HepG2 (cell line): ENCODE results near the gene RNASE7. TPM values are rescaled to one million over a fixed set of nuclear protein-coding genes. Genes with fewer than 3 reads are reported as not detected.

Experiments used
- AKAP8 ChIP-seq: sonication (generic); formaldehyde crosslinking; IDR thresholded peaks from 2 replicates; pipeline ENCODE4 v1.5.1; 2020; ENCODE audit warnings: mild to moderate bottlenecking, missing genetic modification reagents
- CEBPG ChIP-seq: IDR thresholded peaks from 2 replicates; pipeline ENCODE4 v1.6.1; 2016
- DR1 ChIP-seq: sonication (generic); formaldehyde crosslinking; IDR thresholded peaks from 2 replicates; pipeline ENCODE4 v1.8.0; 2021; ENCODE audit warnings: mild to moderate bottlenecking, missing genetic modification reagents, inconsistent platforms
- EP300 ChIP-seq, 3 experiments: sonication (generic) in 1 of 3; formaldehyde crosslinking in 1 of 3; IDR thresholded peaks; 2 replicates each; pipeline versions ENCODE4 v1.5.1 to v1.6.1; 2011 to 2020; ENCODE audit warnings: low read depth in 2 of 3, low read length in 2 of 3, borderline replicate concordance in 1 of 3, improper control_type of control experiment in 1 of 3, mild to moderate bottlenecking in 1 of 3, missing genetic modification reagents in 1 of 3, moderate library complexity in 1 of 3
- ETV5 ChIP-seq: IDR thresholded peaks from 2 replicates; pipeline ENCODE4 v1.6.1; 2018; ENCODE audit warnings: missing biosample characterization, missing genetic modification reagents, inconsistent platforms, borderline replicate concordance
- GATAD2A ChIP-seq: IDR thresholded peaks from 2 replicates; pipeline ENCODE4 v1.6.1; 2016
- GFI1 ChIP-seq: sonication (generic); formaldehyde crosslinking; IDR thresholded peaks from 2 replicates; pipeline ENCODE4 v1.5.0; 2020; ENCODE audit warnings: missing genetic modification reagents, mild to moderate bottlenecking, borderline replicate concordance
- HDAC2 ChIP-seq: sonication (generic); formaldehyde crosslinking; IDR thresholded peaks from 2 replicates; pipeline ENCODE4 v1.4.0; 2020; ENCODE audit warnings: missing genetic modification reagents
- KLF12 ChIP-seq: sonication (generic); formaldehyde crosslinking; IDR thresholded peaks from 2 replicates; pipeline ENCODE4 v1.4.0; 2020; ENCODE audit warnings: missing genetic modification reagents, borderline replicate concordance
- NR2C2 ChIP-seq: sonication (generic); formaldehyde crosslinking; IDR thresholded peaks from 2 replicates; pipeline ENCODE4 v1.4.0; 2020; ENCODE audit warnings: missing genetic modification reagents, mild to moderate bottlenecking, moderate library complexity, borderline replicate concordance
- PATZ1 ChIP-seq: sonication (generic); formaldehyde crosslinking; IDR thresholded peaks from 2 replicates; pipeline ENCODE4 v1.4.0; 2020; ENCODE audit warnings: missing genetic modification reagents
- RORA ChIP-seq: sonication (generic); formaldehyde crosslinking; IDR thresholded peaks from 2 replicates; pipeline ENCODE4 v1.5.0; 2020; ENCODE audit warnings: mild to moderate bottlenecking, missing genetic modification reagents, moderate library complexity
- TARDBP ChIP-seq: sonication (generic); formaldehyde crosslinking; IDR thresholded peaks from 2 replicates; pipeline ENCODE4 v1.8.0; 2022; ENCODE audit warnings: mild to moderate bottlenecking, missing genetic modification reagents
- THAP11 ChIP-seq: IDR thresholded peaks from 2 replicates; pipeline ENCODE4 v1.6.1; 2016; ENCODE audit warnings: missing biosample characterization, missing genetic modification reagents
- ZBTB20 ChIP-seq: sonication (generic); formaldehyde crosslinking; IDR thresholded peaks from 2 replicates; pipeline ENCODE4 v1.8.1; 2023; ENCODE audit warnings: missing genetic modification reagents, low read depth, mild to moderate bottlenecking, borderline replicate concordance
- ZFP1 ChIP-seq: IDR thresholded peaks from 2 replicates; pipeline ENCODE4 v1.6.1; 2016
- ZKSCAN8 ChIP-seq: IDR thresholded peaks from 2 replicates; pipeline ENCODE4 v1.6.1; 2016; ENCODE audit warnings: borderline replicate concordance, missing genetic modification reagents, missing compliant biosample characterization
- ZMYM4 ChIP-seq: sonication (generic); formaldehyde crosslinking; IDR thresholded peaks from 2 replicates; pipeline ENCODE4 v1.8.1; 2023; ENCODE audit warnings: mild to moderate bottlenecking, missing genetic modification reagents
- ZNF101 ChIP-seq: sonication (generic); formaldehyde crosslinking; IDR thresholded peaks from 2 replicates; pipeline ENCODE4 v1.4.0; 2020; ENCODE audit warnings: mild to moderate bottlenecking, low read depth, missing genetic modification reagents, borderline replicate concordance
- ZNF609 ChIP-seq: sonication (generic); formaldehyde crosslinking; IDR thresholded peaks from 2 replicates; pipeline ENCODE4 v1.4.0; 2020; ENCODE audit warnings: mild to moderate bottlenecking, missing genetic modification reagents, borderline replicate concordance
- ZNF879 ChIP-seq: sonication (generic); formaldehyde crosslinking; IDR thresholded peaks from 2 replicates; pipeline ENCODE4 v1.8.1; 2023; ENCODE audit warnings: missing genetic modification reagents
- ZSCAN25 ChIP-seq: sonication (generic); formaldehyde crosslinking; IDR thresholded peaks from 2 replicates; pipeline ENCODE4 v1.8.0; 2022; ENCODE audit warnings: mild to moderate bottlenecking, missing genetic modification reagents
- polyA plus RNA-seq, 8 experiments: library from polyadenylated mRNA; depleted of rRNA in 3 of 8; stranded (reverse) in 7 of 8; unstranded in 1 of 8; fragments of >200 nt; fragmentation: Illumina TruSeq in 4 of 8; extraction: Trizol in 4 of 8; gene quantifications; 2 replicates each; pipeline versions ENCODE4 v1.2.1 to v1.2.3, GENCODE V29; 2011 to 2016; ENCODE audit warnings: low read depth in 4 of 8, missing spikeins in 1 of 8, mixed read lengths in 1 of 8; ENCODE audit not compliant: insufficient read depth in 1 of 8
- total RNA-seq, 5 experiments: library from RNA; depleted of rRNA; stranded (reverse); fragments of >200 nt; fragmentation: Illumina TruSeq; extraction: Trizol; gene quantifications; 2 replicates each; pipeline ENCODE4 v1.2.3, GENCODE V29; 2016; ENCODE audit warnings: low read depth in 1 of 5
- TF ChIP-seq, protein P1 (sequence below): sonication (generic); formaldehyde crosslinking; IDR thresholded peaks from 2 replicates; pipeline ENCODE4 v1.5.0; 2020; ENCODE audit warnings: missing genetic modification reagents

The RNASE7 gene
- total and polyA plus RNA-seq, 2 of the 13 experiments (the other 11 are each of a cell fraction or from before 2014, with no cell fraction given) = 0.04 TPM; not detected in 1

DNA sequence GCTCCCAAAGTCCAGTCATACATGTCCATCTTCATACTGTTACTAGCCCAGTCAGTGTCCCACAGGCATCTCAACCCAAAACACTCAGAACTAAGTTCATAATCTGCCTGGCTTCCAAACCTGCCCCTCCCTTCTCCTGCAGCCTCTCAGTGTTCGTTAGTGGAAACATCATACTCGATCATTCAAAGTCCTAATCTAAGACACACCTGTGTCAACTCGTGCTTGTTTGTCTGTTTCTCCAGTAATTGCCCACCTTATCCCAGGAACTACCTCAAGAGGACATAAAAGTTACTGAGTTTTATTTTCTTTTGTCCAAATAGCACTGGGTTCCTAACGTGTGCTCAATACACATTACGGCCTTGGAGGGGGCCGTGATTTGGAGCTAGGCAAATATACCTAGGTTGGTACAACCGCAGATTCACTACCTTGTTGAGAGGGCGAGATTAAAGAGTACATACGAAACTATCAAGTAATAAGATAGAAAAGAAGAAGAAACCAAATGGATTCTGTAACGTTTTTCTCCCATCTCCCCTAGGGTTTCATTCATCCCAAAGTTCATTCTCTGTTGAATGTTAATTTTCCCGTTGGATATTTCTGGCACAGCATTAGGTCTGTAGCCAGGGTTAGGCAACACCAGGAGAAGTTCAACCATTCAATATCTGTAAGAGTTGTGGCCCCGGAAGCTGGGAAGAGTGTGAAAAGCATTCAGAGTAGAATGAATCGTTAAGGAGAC lies 18.6 kb downstream of the RNASE7 start (continued):
- TF ChIP-seq ZNF101 (CRISPR knock-in tag) = no peak
- no peak for TF ChIP-seq DR1 (CRISPR knock-in tag)
- peak; percentile 58 for TF ChIP-seq GFI1
- no peak for TF ChIP-seq TARDBP (CRISPR knock-in tag)
- TF ChIP-seq THAP11 = peak; percentile 51
- TF ChIP-seq GATAD2A (CRISPR knock-in tag) = 0 out of 2 replicates have a peak, but pooled peaks have one; percentile 26
- no peak for TF ChIP-seq RORA (CRISPR knock-in tag)
- TF ChIP-seq KLF12 (CRISPR knock-in tag) = no peak
- 0 out of 2 replicates have a peak, but pooled peaks have one; percentile 23 for TF ChIP-seq ZMYM4 (CRISPR knock-in tag)
- 0 out of 2 replicates have a peak, but pooled peaks have one; percentile 2 for TF ChIP-seq ETV5 (CRISPR knock-in tag)
- peak; percentile 36; the same call in 1 of the 2 replicates for TF ChIP-seq ZNF609 (CRISPR knock-in tag)
- no peak for TF ChIP-seq ZFP1
- 0 out of 2 replicates have a peak, but pooled peaks have one; percentile 46 for TF ChIP-seq ZBTB20 (CRISPR knock-in tag)
- 0 out of 4 replicates have a peak, but pooled peaks of 1 of the 2 experiments have one; percentile 19 for TF ChIP-seq EP300 (IDR thresholded peaks at IDR 0.05; ENCODE audit: low read depth in 2 of 2, low read length in 2 of 2)
- no peak for TF ChIP-seq EP300 (CRISPR knock-in tag; IDR thresholded peaks at IDR 0.05; ENCODE audit: borderline replicate concordance)
- TF ChIP-seq NR2C2 = no peak
- peak; percentile 26; the same call in 1 of the 2 replicates for TF ChIP-seq PATZ1 (CRISPR knock-in tag)
- 0 out of 2 replicates have a peak, but pooled peaks have one; percentile 49 for TF ChIP-seq ZKSCAN8 (CRISPR knock-in tag)
- no peak for TF ChIP-seq ZSCAN25 (CRISPR knock-in tag)
- TF ChIP-seq, protein P1, sequence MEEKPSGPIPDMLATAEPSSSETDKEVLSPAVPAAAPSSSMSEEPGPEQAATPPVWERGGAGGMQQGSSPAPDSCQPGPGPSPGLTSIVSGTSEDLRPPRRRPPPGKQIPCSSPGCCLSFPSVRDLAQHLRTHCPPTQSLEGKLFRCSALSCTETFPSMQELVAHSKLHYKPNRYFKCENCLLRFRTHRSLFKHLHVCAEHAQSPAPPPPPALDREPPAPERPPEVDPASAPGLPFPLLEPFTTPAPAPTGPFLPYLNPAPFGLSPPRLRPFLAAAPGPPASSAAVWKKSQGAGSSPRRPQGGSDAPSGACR (CRISPR knock-in tag) = 0 out of 2 replicates have a peak, but pooled peaks have one; percentile 37
- 0 out of 2 replicates have a peak, but pooled peaks have one; percentile 36 for TF ChIP-seq HDAC2 (CRISPR knock-in tag)
- no peak for TF ChIP-seq AKAP8
- no peak for TF ChIP-seq ZNF879 (CRISPR knock-in tag)
- peak; percentile 83 for TF ChIP-seq CEBPG
